IPS DF 6.9 (cell line): Measurements from ENCODE around the gene ADORA1.
A peak's percentile ranks its signal among the peaks of the same experiment; 100 is the strongest.

Source experiments
- DNase-seq: peaks from one replicate; pipeline ENCODE4 v3.0.0-alpha.2; 2013; ENCODE audit warnings: low read depth, low spot score
- H3K27ac ChIP-seq: one replicate; pipeline ENCODE4 v1.5.1; 2013; ENCODE audit warnings: low read length, control low read depth
- H3K27me3 ChIP-seq: 2 replicates; pipeline ENCODE4 v1.6.1; 2013; ENCODE audit warnings: mild to moderate bottlenecking, low read length; ENCODE audit not compliant: control insufficient read depth, insufficient read depth
- H3K36me3 ChIP-seq: 2 replicates; pipeline ENCODE4 v1.6.1; 2013; ENCODE audit warnings: low read length; ENCODE audit not compliant: control insufficient read depth, insufficient read depth
- H3K4me1 ChIP-seq: 2 replicates; pipeline ENCODE4 v1.6.1; 2013; ENCODE audit warnings: low read length; ENCODE audit not compliant: control insufficient read depth, insufficient read depth
- H3K4me3 ChIP-seq: 2 replicates; pipeline ENCODE4 v1.5.1; 2013; ENCODE audit warnings: mild to moderate bottlenecking, low read length
- H3K9me3 ChIP-seq: 2 replicates; pipeline ENCODE4 v1.6.1; 2013; ENCODE audit warnings: low read length, inconsistent platforms; ENCODE audit not compliant: control insufficient read depth, insufficient read depth
- WGBS: extraction: QIAGEN DNeasy Blood & Tissue Kit; methylation state at CpG from one replicate; pipeline ENCODE4 v1.1.7; 2013; ENCODE audit warnings: mixed read lengths, missing lambda C conversion rate; ENCODE audit not compliant: insufficient read length, insufficient coverage; 5-methylcytosine and 5-hydroxymethylcytosine counted together

The ADORA1 gene

GRCh38 chr1:203204756-203205155 is 77.2 kb downstream of the ADORA1 start:
- Histone ChIP-seq H3K36me3 (no peaks in the 10 kb centered on the region), H3K27ac (no peak overlapping the region), H3K4me3 (no peak overlapping the region), H3K9me3 (no peaks in the 10 kb centered on the region), H3K27me3 (no peaks in the 10 kb centered on the region), H3K4me1 (no peaks in the 10 kb centered on the region)
- WGBS = no CpG with 5 or more reads among the region's 2 CpGs
- no peak for DNase-seq

- WGBS = no CpG with 5 or more reads among the region's 5 CpGs
- Histone ChIP-seq H3K27ac (no peak overlapping the region), H3K4me3 (no peak overlapping the region), H3K4me1 (no peaks in the 10 kb centered on the region), H3K36me3 (no peaks in the 10 kb centered on the region), H3K27me3 (no peaks in the 10 kb centered on the region), H3K9me3 (no peaks in the 10 kb centered on the region)
- DNase-seq = no peak
These were observed 78.7 kb downstream of the ADORA1 start for GRCh38 chr1:203206129-203206687.

GRCh38 chr1:203207751-203208150 is 80.2 kb downstream of the ADORA1 start:
- Histone ChIP-seq H3K27ac (no peak overlapping the region), H3K9me3 (no peaks in the 10 kb centered on the region), H3K4me3 (no peak overlapping the region), H3K36me3 (no peaks in the 10 kb centered on the region), H3K4me1 (no peaks in the 10 kb centered on the region), H3K27me3 (no peaks in the 10 kb centered on the region)
- WGBS = no CpG with 5 or more reads among the region's 2 CpGs
- DNase-seq = no peak

GRCh38 chr1:203208181-203208580 is 80.7 kb downstream of the ADORA1 start:
- no CpG with 5 or more reads among the region's 1 CpG for WGBS
- no peak for DNase-seq
- H3K27ac ChIP-seq = no peak overlapping the region

DNA sequence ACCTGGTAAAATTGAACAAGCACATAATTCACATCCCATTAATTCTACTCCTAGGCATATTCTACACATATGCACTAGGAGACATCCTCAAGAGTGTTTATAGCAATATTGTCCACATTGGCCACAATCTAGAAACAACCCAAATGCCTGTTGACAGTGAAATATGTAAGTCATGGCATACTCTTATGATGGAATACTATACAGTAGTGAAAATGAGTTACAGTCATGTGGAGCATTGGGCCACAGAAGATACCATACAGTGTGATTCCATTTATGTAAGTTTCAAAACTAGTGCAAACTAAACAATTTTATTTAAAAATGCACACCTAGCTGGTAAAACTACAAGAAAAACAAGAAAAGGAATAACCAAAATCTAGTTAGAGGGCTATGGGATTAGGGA is 82.8 kb downstream of the ADORA1 start:
- H3K9me3 ChIP-seq = no peaks in the 10 kb centered on the region
- H3K27ac ChIP-seq = no peak overlapping the region
- no peak for DNase-seq
- H3K4me3 ChIP-seq = no peak overlapping the region
- H3K4me1 ChIP-seq = no peaks in the 10 kb centered on the region
- H3K36me3 ChIP-seq = no peaks in the 10 kb centered on the region
- H3K27me3 ChIP-seq = no peaks in the 10 kb centered on the region

More at GRCh38 chr1:203208181-203208580, 80.7 kb downstream of the ADORA1 start:
- H3K4me3 ChIP-seq = no peak overlapping the region
- H3K27me3 ChIP-seq = no peaks in the 10 kb centered on the region
- no peaks in the 10 kb centered on the region for H3K4me1 ChIP-seq
- no peaks in the 10 kb centered on the region for H3K9me3 ChIP-seq
- H3K36me3 ChIP-seq = no peaks in the 10 kb centered on the region

DNA sequence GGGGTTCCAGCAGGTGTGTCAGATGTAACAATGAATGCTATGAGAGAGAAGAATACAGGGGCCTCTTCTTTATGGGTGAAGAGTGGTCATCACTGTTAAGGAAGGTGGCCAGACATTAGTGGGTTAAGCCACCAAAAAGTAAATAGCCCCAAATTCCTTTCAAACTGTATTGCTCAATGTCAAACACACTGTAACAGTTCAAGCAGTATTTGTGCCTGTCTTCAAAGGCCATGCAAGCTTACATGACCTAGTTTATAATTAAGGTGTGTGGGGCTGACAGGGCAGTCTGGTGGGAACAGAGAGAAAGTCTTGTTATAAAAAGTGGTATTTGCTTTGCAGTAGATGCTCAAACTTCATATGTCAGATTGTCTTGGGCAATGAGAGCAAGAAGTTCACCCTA is 83.5 kb downstream of the ADORA1 start:
- Histone ChIP-seq H3K36me3 (no peaks in the 10 kb centered on the region), H3K4me1 (no peaks in the 10 kb centered on the region), H3K4me3 (no peak overlapping the region), H3K9me3 (no peaks in the 10 kb centered on the region), H3K27ac (no peak overlapping the region), H3K27me3 (no peaks in the 10 kb centered on the region)
- DNase-seq = no peak

DNA sequence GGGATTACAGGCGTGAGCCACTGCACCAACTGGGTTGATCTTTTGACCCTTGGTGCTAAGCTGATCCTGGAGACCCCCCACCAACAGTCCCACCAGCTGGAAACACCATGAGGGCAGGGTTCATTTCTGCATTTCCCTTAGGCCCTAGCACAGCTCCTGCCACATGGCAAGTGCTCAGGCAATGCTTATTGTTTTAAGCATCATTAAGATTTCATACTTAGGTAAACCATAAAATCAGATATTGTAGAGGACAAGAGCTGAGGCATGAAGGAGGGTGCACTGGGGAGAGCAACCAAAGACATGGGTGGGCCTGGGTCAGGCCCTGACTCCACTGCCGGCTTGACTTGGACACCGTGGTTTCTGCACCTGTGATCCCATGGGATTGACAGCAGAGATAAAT is 84.3 kb downstream of the ADORA1 start:
- Histone ChIP-seq H3K4me1 (peaks cover 2% of the 10 kb centered on the region; the same call in 1 of the 2 replicates), H3K36me3 (no peaks in the 10 kb centered on the region), H3K27ac (no peak overlapping the region), H3K4me3 (no peak overlapping the region), H3K27me3 (no peaks in the 10 kb centered on the region), H3K9me3 (no peaks in the 10 kb centered on the region)
- no CpG with 5 or more reads among the region's 3 CpGs for WGBS
- DNase-seq = no peak

- Histone ChIP-seq H3K27ac (no peak overlapping the region), H3K9me3 (no peaks in the 10 kb centered on the region), H3K36me3 (no peaks in the 10 kb centered on the region), H3K27me3 (no peaks in the 10 kb centered on the region), H3K4me1 (peaks cover 4% of the 10 kb centered on the region; the same call in 1 of the 2 replicates), H3K4me3 (no peak overlapping the region)
- no peak for DNase-seq
- no CpG with 5 or more reads among the region's 6 CpGs for WGBS
These were observed 85.6 kb downstream of the ADORA1 start for GRCh38 chr1:203213126-203213525.

DNA sequence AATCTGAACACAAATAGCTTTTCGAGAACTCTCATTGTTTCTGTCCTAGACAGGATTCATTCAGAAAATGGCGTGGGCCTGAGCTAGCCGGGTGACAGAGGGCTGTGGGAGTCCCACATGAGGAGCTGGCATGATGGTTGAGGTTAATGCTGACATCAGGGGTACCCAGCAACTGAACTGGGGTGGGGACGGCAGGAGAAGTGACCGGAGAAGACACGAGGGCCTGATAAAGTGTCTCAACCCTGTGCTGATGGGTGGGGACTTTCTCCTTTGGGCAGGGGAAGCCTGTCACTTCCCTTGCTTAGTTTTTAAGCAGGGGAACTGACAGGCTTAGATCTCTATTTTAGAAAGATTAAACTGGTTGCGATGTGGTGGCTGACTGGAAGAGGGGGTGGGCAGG is 87.3 kb downstream of the ADORA1 start:
- WGBS = no CpG with 5 or more reads among the region's 7 CpGs
- Histone ChIP-seq H3K36me3 (no peaks in the 10 kb centered on the region), H3K4me1 (peaks cover 4% of the 10 kb centered on the region; the same call in 1 of the 2 replicates), H3K4me3 (no peak overlapping the region), H3K27me3 (no peaks in the 10 kb centered on the region), H3K27ac (no peak overlapping the region), H3K9me3 (no peaks in the 10 kb centered on the region)
- no peak for DNase-seq

DNA sequence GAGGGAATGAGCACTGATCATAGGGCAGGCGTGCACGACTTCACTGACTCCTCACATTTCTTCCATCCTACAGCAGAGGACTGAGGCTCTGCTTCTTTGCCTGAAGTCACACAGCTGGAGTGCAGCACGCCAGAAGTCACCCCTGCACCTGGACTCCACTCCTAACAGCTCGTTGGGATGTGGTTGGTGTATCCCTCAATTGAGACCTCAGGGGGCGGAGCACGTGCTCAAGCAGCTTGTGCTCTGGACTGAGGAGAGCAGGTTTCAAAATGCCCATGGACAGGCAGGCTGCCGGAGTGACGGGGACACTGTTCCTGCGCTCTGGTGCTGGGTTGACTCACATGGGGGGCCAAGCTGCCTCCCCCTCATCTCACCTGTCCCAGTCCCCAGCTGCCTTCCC is 88.0 kb downstream of the ADORA1 start:
- Histone ChIP-seq H3K4me1 (peaks cover 4% of the 10 kb centered on the region; the same call in 1 of the 2 replicates), H3K4me3 (no peak overlapping the region), H3K9me3 (no peaks in the 10 kb centered on the region), H3K27me3 (no peaks in the 10 kb centered on the region), H3K27ac (no peak overlapping the region), H3K36me3 (no peaks in the 10 kb centered on the region)
- no peak for DNase-seq
- WGBS = no CpG with 5 or more reads among the region's 9 CpGs

DNA sequence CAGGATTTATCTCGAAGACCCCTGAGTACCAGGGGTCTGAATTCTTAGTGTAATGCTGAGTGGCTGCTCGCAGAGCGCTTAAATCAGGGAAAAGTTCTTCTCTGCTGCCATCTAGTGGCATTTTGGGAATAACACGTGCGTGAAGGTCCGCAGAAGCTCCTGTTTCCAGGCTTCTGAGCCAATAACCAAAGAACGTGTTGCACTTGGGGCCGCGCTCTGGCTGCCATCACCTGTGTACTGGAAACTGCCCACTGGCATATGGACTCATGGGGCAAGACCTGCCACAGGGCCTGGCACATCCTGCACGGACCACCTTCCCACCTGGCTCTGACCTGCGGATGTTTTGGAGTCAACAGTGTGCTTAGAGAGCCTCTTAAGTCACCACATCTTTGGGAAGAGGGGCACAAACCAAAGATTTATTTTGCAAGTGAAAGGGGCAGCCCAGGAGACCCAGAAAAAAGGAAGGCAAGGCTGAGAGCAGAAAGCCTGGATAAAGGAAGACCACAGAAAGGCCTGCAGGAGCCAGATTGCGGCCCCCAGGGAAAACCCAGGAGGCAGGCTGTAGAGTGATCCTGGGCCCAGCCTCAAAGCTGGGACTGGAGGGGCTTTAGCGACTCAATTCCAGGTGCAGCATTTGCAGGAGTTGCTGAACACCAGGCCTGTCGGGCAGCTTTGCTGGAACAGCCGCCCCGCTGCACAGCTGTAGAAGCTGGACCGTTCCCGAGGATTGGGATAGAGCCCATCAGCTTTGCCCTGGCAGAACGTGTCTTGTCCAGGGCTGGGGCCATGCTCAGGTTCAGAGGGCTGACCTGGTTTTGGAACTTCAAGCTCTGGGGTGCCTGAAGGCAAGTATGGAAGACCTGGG is 89.0 kb downstream of the ADORA1 start:
- DNase-seq = peak; percentile 84
- H3K4me1 ChIP-seq = peaks cover 4% of the 10 kb centered on the region; the same call in 1 of the 2 replicates
- H3K4me3 ChIP-seq = no peak overlapping the region
- no peak overlapping the region for H3K27ac ChIP-seq
- H3K36me3 ChIP-seq = no peaks in the 10 kb centered on the region
- no peaks in the 10 kb centered on the region for H3K9me3 ChIP-seq
- WGBS = no CpG with 5 or more reads among the region's 19 CpGs
- H3K27me3 ChIP-seq = no peaks in the 10 kb centered on the region
